ENCODE data around the gene CDHR1.

DNA sequence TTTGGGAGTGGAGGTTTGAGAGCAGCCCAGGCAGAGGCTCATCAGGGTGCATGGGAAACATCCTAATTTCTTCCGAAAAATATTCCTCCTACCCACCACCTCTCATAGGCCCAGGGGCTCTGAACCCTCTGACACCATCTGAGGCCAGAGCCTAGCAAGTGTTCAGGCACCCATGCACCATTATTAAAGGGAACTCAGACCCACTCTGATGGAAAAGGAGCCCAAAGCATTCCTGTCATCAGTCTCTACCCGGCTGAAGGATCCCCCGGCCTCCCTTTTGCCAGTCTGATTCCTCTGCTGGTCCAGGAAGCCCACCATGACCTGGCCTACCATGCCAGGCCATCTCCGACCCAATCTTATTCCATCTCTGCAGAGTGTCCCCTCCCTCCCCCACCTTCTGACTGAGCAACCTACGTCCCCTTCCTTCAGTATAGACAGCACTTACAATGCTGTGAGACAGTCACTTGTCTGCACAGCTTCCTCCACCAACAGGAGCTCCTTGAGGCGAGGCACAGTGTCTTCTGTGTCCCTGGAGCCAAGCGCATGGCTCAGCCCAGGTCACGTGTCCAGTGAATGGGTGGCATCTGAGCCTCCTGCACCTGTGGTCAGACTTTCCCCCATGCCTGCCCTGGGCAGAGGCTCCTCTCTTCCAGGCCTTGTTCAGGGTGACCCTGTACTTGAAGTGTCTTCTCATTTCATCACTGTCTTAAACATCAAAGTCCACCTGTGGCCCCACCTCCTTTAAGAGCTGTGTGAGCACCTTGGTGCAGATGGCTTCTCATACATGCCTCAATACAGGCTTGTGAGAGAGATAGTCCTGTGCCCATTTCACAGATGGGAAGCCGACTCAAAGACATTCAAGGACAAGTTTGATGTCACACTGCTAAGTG, 21.6 kb upstream of the CDHR1 start:
- TF ChIP-seq CREB5 (CRISPR knock-in tag; IDR thresholded peaks at IDR 0.05; ENCODE audit: low read depth) (no peak), OSR1 (CRISPR knock-in tag; IDR thresholded peaks at IDR 0.05) (no peak), ZNF70 (CRISPR knock-in tag; IDR thresholded peaks at IDR 0.05) (no peak), ZFP3 (CRISPR knock-in tag; IDR thresholded peaks at IDR 0.05) (no peak), PPARA (CRISPR knock-in tag; IDR thresholded peaks at IDR 0.05; ENCODE audit: borderline replicate concordance) (no peak), TCF4 (CRISPR knock-in tag; IDR thresholded peaks at IDR 0.05; ENCODE audit: borderline replicate concordance) (no peak), TOX (CRISPR knock-in tag; IDR thresholded peaks at IDR 0.05; ENCODE audit: borderline replicate concordance) (no peak), CSDC2 (CRISPR knock-in tag; IDR thresholded peaks at IDR 0.05) (no peak), TSHZ2 (CRISPR knock-in tag; IDR thresholded peaks at IDR 0.05) (no peak), ZC3H10 (CRISPR knock-in tag; IDR thresholded peaks at IDR 0.05) (no peak), ZNF565 (CRISPR knock-in tag; conservative IDR thresholded peaks at IDR 0.05; ENCODE audit: low read depth) (no peak)
- TF ChIP-seq, protein P1, sequence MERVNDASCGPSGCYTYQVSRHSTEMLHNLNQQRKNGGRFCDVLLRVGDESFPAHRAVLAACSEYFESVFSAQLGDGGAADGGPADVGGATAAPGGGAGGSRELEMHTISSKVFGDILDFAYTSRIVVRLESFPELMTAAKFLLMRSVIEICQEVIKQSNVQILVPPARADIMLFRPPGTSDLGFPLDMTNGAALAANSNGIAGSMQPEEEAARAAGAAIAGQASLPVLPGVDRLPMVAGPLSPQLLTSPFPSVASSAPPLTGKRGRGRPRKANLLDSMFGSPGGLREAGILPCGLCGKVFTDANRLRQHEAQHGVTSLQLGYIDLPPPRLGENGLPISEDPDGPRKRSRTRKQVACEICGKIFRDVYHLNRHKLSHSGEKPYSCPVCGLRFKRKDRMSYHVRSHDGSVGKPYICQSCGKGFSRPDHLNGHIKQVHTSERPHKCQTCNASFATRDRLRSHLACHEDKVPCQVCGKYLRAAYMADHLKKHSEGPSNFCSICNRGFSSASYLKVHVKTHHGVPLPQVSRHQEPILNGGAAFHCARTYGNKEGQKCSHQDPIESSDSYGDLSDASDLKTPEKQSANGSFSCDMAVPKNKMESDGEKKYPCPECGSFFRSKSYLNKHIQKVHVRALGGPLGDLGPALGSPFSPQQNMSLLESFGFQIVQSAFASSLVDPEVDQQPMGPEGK (CRISPR knock-in tag; IDR thresholded peaks at IDR 0.05; ENCODE audit: borderline replicate concordance), result no peak

Measured in SK-N-SH treated with all-trans-retinoic acid at 6 μM for 48 hours (cell line).